K562 (cell line): ENCODE data around the gene RNF113B. TPM values are rescaled to one million over a fixed set of nuclear protein-coding genes. Genes with fewer than 3 reads are reported as not detected.

Experiments used
- ATAC-seq: fragments of 200-7000 bp; cut with Tn5 transposase; 3 replicates; pipeline ENCODE4 v1.9.1; 2020; ENCODE audit warnings: moderate library complexity
- BruUV-seq: library from RNA; stranded (reverse); fragments of 400-500 nt; replicated peaks from 2 replicates; lab custom pipeline; 2021; lab: Mats Ljungman, UMichigan
- CTCF ChIA-PET: fragments of 300-600 bp; formaldehyde crosslinking; extraction: SDS; loops from one replicate; lab custom pipeline; 2021; ENCODE audit warnings: low intra/inter-chr PET ratio; lab: Yijun Ruan, JAX
- POLR2A ChIA-PET: fragments of 300-600, 350-650 bp; sonication (Branson Sonifier 250); formaldehyde crosslinking; extraction: SDS; loops from one replicate; lab custom pipeline; 2021; ENCODE audit warnings: antibody characterized with exemption, inconsistent platforms; lab: Yijun Ruan, JAX
- DNase-seq, 4 experiments: peaks; one replicate each; pipeline versions ENCODE4 v3.0.0 to v3.0.0-alpha.2; 2011 to 2018; ENCODE audit warnings: low spot score in 3 of 4, mixed read lengths in 3 of 4; ENCODE audit errors: extremely low read depth in 1 of 4
- FAIRE-seq: peaks from 2 replicates; lab custom pipeline; 2011; peaks lifted over from hg19 to GRCh38; lab: Jason Lieb, UNC
- H2AFZ ChIP-seq: 2 replicates; pipeline ENCODE4 v1.6.0; 2011; ENCODE audit warnings: low read depth, low read length, control low read depth, inconsistent platforms
- H3K27ac ChIP-seq: fragments of 200-600 bp; 3 replicates; pipeline ENCODE4 v1.8.0; 2011; ENCODE audit warnings: low read depth, mild to moderate bottlenecking, control low read depth, inconsistent platforms, low read length, moderate library complexity, mixed read lengths; ENCODE audit errors: extremely low read depth
- H3K27me3 ChIP-seq, 2 experiments: fragments of 300-600 bp in 1 of 2; 2 replicates in 1 of 2; 3 replicates in 1 of 2; pipeline versions ENCODE4 v1.6.0 to v1.8.0; 2011; ENCODE audit warnings: inconsistent platforms in 2 of 2, low read length in 2 of 2, mild to moderate bottlenecking in 1 of 2, mixed read lengths in 1 of 2, moderate library complexity in 1 of 2; ENCODE audit not compliant: control insufficient read depth in 2 of 2, insufficient read depth in 2 of 2
- H3K36me3 ChIP-seq: fragments of 300-600 bp; 3 replicates; pipeline ENCODE4 v1.8.0; 2011; ENCODE audit warnings: mild to moderate bottlenecking, low read length, inconsistent platforms; ENCODE audit not compliant: control insufficient read depth, insufficient read depth
- H3K4me1 ChIP-seq, 2 experiments: fragments of 200-600 bp in 1 of 2; replicated peaks in 1 of 2; 2 replicates in 1 of 2; 3 replicates in 1 of 2; pipeline versions ENCODE4 v1.5.1 to v1.8.0; 2011; ENCODE audit warnings: inconsistent platforms in 2 of 2, low read length in 2 of 2, mild to moderate bottlenecking in 1 of 2, mixed read lengths in 1 of 2, moderate library complexity in 1 of 2; ENCODE audit not compliant: control insufficient read depth in 2 of 2, insufficient read depth in 2 of 2
- H3K4me2 ChIP-seq: 2 replicates; pipeline ENCODE4 v1.6.1; 2011; ENCODE audit warnings: low read length, control low read depth, inconsistent platforms, mixed read lengths; ENCODE audit not compliant: insufficient read depth
- H3K4me3 ChIP-seq: fragments of 200-600 bp; sonication (generic), shearing (Covaris generic); 2 replicates; pipeline ENCODE4 v1.5.1; 2016; ENCODE audit warnings: control low read depth, inconsistent platforms
- H3K79me2 ChIP-seq: fragments of 200-600 bp; 3 replicates; pipeline ENCODE4 v1.8.0; 2011; ENCODE audit warnings: low read length, inconsistent platforms; ENCODE audit not compliant: control insufficient read depth, insufficient read depth
- H3K9ac ChIP-seq, 2 experiments: 2 replicates each; pipeline versions ENCODE4 v1.6.0 to v1.6.1; 2011; ENCODE audit warnings: low read depth in 2 of 2, low read length in 2 of 2, control low read depth in 1 of 2, inconsistent platforms in 1 of 2, mild to moderate bottlenecking in 1 of 2, mixed read lengths in 1 of 2; ENCODE audit not compliant: insufficient read depth in 1 of 2
- H3K9me1 ChIP-seq: one replicate; pipeline ENCODE4 v1.6.0; 2011; ENCODE audit warnings: inconsistent platforms, mild to moderate bottlenecking, low read length, moderate library complexity; ENCODE audit not compliant: control insufficient read depth, insufficient read depth
- H3K9me3 ChIP-seq: replicated peaks from 2 replicates; pipeline ENCODE4 v1.5.1; 2011; ENCODE audit warnings: low read depth, low read length, inconsistent platforms; ENCODE audit not compliant: control insufficient read depth, insufficient read depth
- H4K20me1 ChIP-seq: replicated peaks from 2 replicates; pipeline ENCODE4 v1.6.1; 2011; ENCODE audit warnings: low read length, inconsistent platforms, mixed read lengths; ENCODE audit not compliant: control insufficient read depth, insufficient read depth
- CAMTA2 ChIP-seq: fragments of 250-450 bp; sonication (Bioruptor Pico); conservative IDR thresholded peaks from 2 replicates; pipeline ENCODE4 v1.5.1; 2022
- DPF2 ChIP-seq: fragments of 450-650 bp; IDR thresholded peaks from 2 replicates; pipeline ENCODE4 v1.6.1; 2016
- FOXP4 ChIP-seq: sonication (generic); formaldehyde crosslinking; IDR thresholded peaks from 2 replicates; pipeline ENCODE4 v1.8.0; 2022; ENCODE audit warnings: mild to moderate bottlenecking, missing genetic modification reagents, borderline replicate concordance
- HLTF ChIP-seq: fragments of 450-650 bp; IDR thresholded peaks from 2 replicates; pipeline ENCODE4 v1.6.1; 2016
- MTF1 ChIP-seq: fragments of 250-450 bp; sonication (Bioruptor Pico); IDR thresholded peaks from 2 replicates; pipeline ENCODE4 v1.9.0; 2021; ENCODE audit warnings: moderate library complexity, mild to moderate bottlenecking, inconsistent platforms, borderline replicate concordance
- PHTF2 ChIP-seq: fragments of 250-450 bp; sonication (Bioruptor Pico); IDR thresholded peaks from 2 replicates; pipeline ENCODE4 v1.5.0; 2021; ENCODE audit warnings: mild to moderate bottlenecking
- SP2 ChIP-seq: IDR thresholded peaks from 2 replicates; pipeline ENCODE4 v1.6.1; 2011; ENCODE audit warnings: mild to moderate bottlenecking, low read depth, low read length, moderate library complexity; ENCODE audit not compliant: poor library complexity, severe bottlenecking; ENCODE audit errors: extremely low read depth
- SPI1 ChIP-seq: IDR thresholded peaks from 2 replicates; pipeline ENCODE4 v1.6.1; 2011; ENCODE audit warnings: low read depth, low read length, control low read depth, borderline replicate concordance
- SRF ChIP-seq, 2 experiments: fragments of 250-450, 450-650 bp in 1 of 2; sonication (Bioruptor Pico) in 1 of 2; sonication (generic) in 1 of 2; formaldehyde crosslinking; IDR thresholded peaks; 2 replicates each; pipeline versions ENCODE4 v1.5.0 to v1.5.1; 2020 to 2022; ENCODE audit warnings: mild to moderate bottlenecking in 1 of 2, missing genetic modification reagents in 1 of 2
- SRSF7 ChIP-seq: fragments of 200-400 bp; formaldehyde crosslinking; optimal IDR thresholded peaks from 2 replicates; pipeline ENCODE3; 2017; ENCODE audit warnings: mild to moderate bottlenecking, low read depth, low read length
- WHSC1 ChIP-seq: IDR thresholded peaks from one replicate; pipeline ENCODE4 v1.6.1; 2012; ENCODE audit warnings: low read length, control low read depth, inconsistent platforms
- ZNF699 ChIP-seq: fragments of 250-450 bp; sonication (Bioruptor Pico); IDR thresholded peaks from 2 replicates; pipeline ENCODE4 v1.8.0; 2021; ENCODE audit warnings: mild to moderate bottlenecking, moderate library complexity; ENCODE audit not compliant: insufficient replicate concordance
- ZNF764 ChIP-seq: fragments of 250-450 bp; sonication (Bioruptor Pico); IDR thresholded peaks from 2 replicates; pipeline ENCODE4 v1.4.0; 2020; ENCODE audit warnings: low read depth, mild to moderate bottlenecking, moderate library complexity
- ZNF79 ChIP-seq: fragments of 250-450 bp; sonication (Bioruptor Pico); IDR thresholded peaks from 2 replicates; pipeline ENCODE4 v1.4.0; 2020; ENCODE audit warnings: low read depth, mild to moderate bottlenecking, moderate library complexity
- WGBS: fragments of 100-300 bp; shearing (Covaris generic); methylation state at CpG from one replicate; pipeline ENCODE4 v1.1.6; 2016; ENCODE audit warnings: low coverage, mixed read lengths; ENCODE audit not compliant: insufficient coverage; ENCODE audit errors: missing lambda C conversion rate; 5-methylcytosine and 5-hydroxymethylcytosine counted together
- in situ Hi-C: fragments of 300-500 bp; cut with MboI; formaldehyde crosslinking; loops from 4 replicates; pipeline ENCODE4 v1.15.0; 2018; ENCODE audit warnings: inconsistent platforms, mixed read lengths
- intact Hi-C: fragments of 100-400 bp; cut with micrococcal nuclease; formaldehyde crosslinking; loops from 2 replicates; pipeline ENCODE4 v1.14.2; 2022
- polyA plus RNA-seq, 8 experiments: library from polyadenylated mRNA; depleted of rRNA in 4 of 8; stranded (reverse) in 5 of 8; unstranded in 3 of 8; fragments of >200 nt; fragmentation: Nextera tagmentation in 2 of 8; fragmentation: Illumina TruSeq in 1 of 8; extraction: Ambion mirVana in 2 of 8; extraction: Trizol in 1 of 8; gene quantifications; 2 replicates each; pipeline versions ENCODE4 v1.2.1 to v1.2.3, GENCODE V29; 2011 to 2014; ENCODE audit warnings: inconsistent platforms in 1 of 8, missing spikeins in 1 of 8
- total RNA-seq, 7 experiments: library from RNA; depleted of rRNA in 6 of 7; stranded (reverse); fragments of >200 nt in 6 of 7; fragmentation: Illumina TruSeq in 2 of 7; extraction: Trizol in 2 of 7; gene quantifications; 2 replicates each; pipeline versions ENCODE4 v1.2.1 to v1.2.3, GENCODE V29; 2011 to 2021; ENCODE audit warnings: low replicate concordance in 1 of 7

The RNF113B gene
- total and polyA plus RNA-seq, 9 of the 15 experiments (the other 6 are each of a cell fraction or from before 2014, with no cell fraction given) = 0.09 TPM; not detected in 8

- TF ChIP-seq MTF1 (CRISPR knock-in tag) (no peak), PHTF2 (CRISPR knock-in tag) (no peak)
- TF ChIP-seq, all 486 proteins: peak for 0
Observed at GRCh38 chr13:98207416-98207815, 30.3 kb upstream of the RNF113B start (continued).

- H3K9me1 ChIP-seq = no peaks in the 10 kb centered on the region
- WGBS = 1% methylated on average over 4 of the region's 4 CpGs
- no peak for ATAC-seq
- CTCF ChIA-PET = no interaction called here
- no peak overlapping the region for H3K4me3 ChIP-seq
- no peaks in the 10 kb centered on the region for H4K20me1 ChIP-seq
- intact Hi-C loops = no loop called here
- FAIRE-seq = no peak
- in situ Hi-C loops = no loop called here
- no peaks in the 10 kb centered on the region for H3K79me2 ChIP-seq
- no peak overlapping the region for H3K9ac ChIP-seq
- no TSS peak for BruUV-seq
- H3K27ac ChIP-seq = no peak overlapping the region
- DNase-seq = no peak
- POLR2A ChIA-PET = no interaction called here
- H3K36me3 ChIP-seq = no peaks in the 10 kb centered on the region
- no peak overlapping the region for H3K4me2 ChIP-seq
- H2AFZ ChIP-seq = no peak overlapping the region
- H3K27me3 ChIP-seq = no peaks in the 10 kb centered on the region; a peak in 1 of 5 replicates
- no peaks in the 10 kb centered on the region for H3K9me3 ChIP-seq
- no peak for TF ChIP-seq CAMTA2
- H3K4me1 ChIP-seq = no peaks in the 10 kb centered on the region
Observed at GRCh38 chr13:98206946-98207345, 29.9 kb upstream of the RNF113B start.

- in situ Hi-C loops = no loop called here
- DNase-seq (no peak), ATAC-seq (no peak), FAIRE-seq (no peak)
- no peak overlapping the region for H3K9ac ChIP-seq
- no peaks in the 10 kb centered on the region for H3K79me2 ChIP-seq
- H3K9me3 ChIP-seq = no peaks in the 10 kb centered on the region
- no peak overlapping the region for H3K4me3 ChIP-seq
- 0% methylated on average over 2 of the region's 2 CpGs for WGBS
- H2AFZ ChIP-seq = no peak overlapping the region
- H4K20me1 ChIP-seq = no peaks in the 10 kb centered on the region
- no peak overlapping the region for H3K27ac ChIP-seq
- no TSS peak for BruUV-seq
- no peaks in the 10 kb centered on the region for H3K9me1 ChIP-seq
- no peak overlapping the region for H3K4me2 ChIP-seq
- no peaks in the 10 kb centered on the region for H3K4me1 ChIP-seq
- intact Hi-C loops = no loop called here
- CTCF ChIA-PET = no interaction called here
- POLR2A ChIA-PET = interaction anchor here (0.6 kb wide), 1 partner anchor 73 kb away, joined by 3 read pairs; no protein-coding TSS in a partner anchor
- H3K36me3 ChIP-seq = no peaks in the 10 kb centered on the region
- no peaks in the 10 kb centered on the region; a peak in 2 of 5 replicates for H3K27me3 ChIP-seq
- no peak for TF ChIP-seq HLTF
- TF ChIP-seq WHSC1 = no peak
- no peak for TF ChIP-seq ZNF79 (CRISPR knock-in tag)
- no peak for TF ChIP-seq SRSF7
- no peak for TF ChIP-seq SP2
- TF ChIP-seq DPF2 = no peak
- TF ChIP-seq SPI1 = no peak
- no peak for TF ChIP-seq ZNF764 (CRISPR knock-in tag)
- no peak for TF ChIP-seq SRF (CRISPR knock-in tag; IDR thresholded peaks at IDR 0.05)
- TF ChIP-seq ZNF699 = no peak
- TF ChIP-seq FOXP4 (CRISPR knock-in tag) = no peak
Observed at GRCh38 chr13:98204546-98204945, 27.5 kb upstream of the RNF113B start.
